SK-N-MC (cell line): ENCODE data around the gene IREB2.

Experiments used
- EZH2 ChIP-seq: fragments of 200-600 bp; sonication (generic); IDR thresholded peaks from one replicate; pipeline ENCODE4 v1.6.1; 2017; ENCODE audit warnings: antibody characterized with exemption
- FOXP2 ChIP-seq: optimal IDR thresholded peaks from 2 replicates; pipeline ENCODE3; 2011; ENCODE audit warnings: mild to moderate bottlenecking, moderate library complexity; ENCODE audit not compliant: insufficient read depth; ENCODE audit errors: extremely low read length, control extremely low read depth
- POLR2AphosphoS5 ChIP-seq: IDR thresholded peaks from 2 replicates; pipeline ENCODE4 v1.6.1; 2012; ENCODE audit warnings: mild to moderate bottlenecking, low read depth, low read length, borderline replicate concordance

DNA sequence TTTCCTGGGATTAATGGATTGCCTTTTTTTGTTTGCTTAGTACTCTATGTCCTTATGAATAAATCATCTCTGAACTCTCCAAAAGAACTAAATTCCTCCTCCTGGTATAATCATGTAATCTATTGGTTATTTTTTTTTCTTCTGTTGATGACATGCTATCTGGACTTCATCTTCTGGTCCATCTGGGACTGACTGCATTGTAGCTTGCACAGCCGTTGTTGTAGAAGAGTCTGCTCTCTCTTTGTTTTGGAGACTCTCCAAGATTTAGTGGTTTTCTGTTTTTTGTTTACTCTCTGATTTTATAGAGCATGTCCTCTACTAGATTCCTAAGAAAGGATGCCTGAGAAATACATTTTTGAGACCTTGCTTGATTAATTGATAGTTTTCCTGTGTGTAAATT, 19.1 kb downstream of the IREB2 start:
- no peak for TF ChIP-seq EZH2
- no peak for TF ChIP-seq POLR2AphosphoS5
- TF ChIP-seq FOXP2 = no peak
